CD14-positive monocyte (primary cell): ENCODE results near the gene GPD2. TPM values are rescaled to one million over a fixed set of nuclear protein-coding genes. Genes with fewer than 3 reads are reported as not detected.
A peak's percentile ranks its signal among the peaks of the same experiment; 100 is the strongest.

ENCODE experiments used
- DNase-seq, 3 donors: peaks; one replicate each; pipeline ENCODE4 v3.0.0-alpha.2; 2011 to 2022
- H2AFZ ChIP-seq: 2 replicates; pipeline ENCODE4 v1.6.0; 2012; ENCODE audit warnings: mild to moderate bottlenecking, low read depth, low read length, inconsistent platforms; ENCODE audit not compliant: insufficient read depth, poor library complexity, severe bottlenecking
- H3K27ac ChIP-seq, 2 donors: 1 replicate in 1 of 2; 2 replicates in 1 of 2; pipeline ENCODE4 v1.5.1; 2012 to 2013; ENCODE audit warnings: low read length in 2 of 2, control low read depth in 1 of 2, inconsistent platforms in 1 of 2, low read depth in 1 of 2, mild to moderate bottlenecking in 1 of 2
- H3K27me3 ChIP-seq, 2 donors: one replicate each; pipeline versions ENCODE4 v1.6.0 to v1.6.1; 2011 to 2013; ENCODE audit warnings: low read length in 2 of 2; ENCODE audit not compliant: control insufficient read depth in 2 of 2, insufficient read depth in 2 of 2
- H3K36me3 ChIP-seq, 2 donors: replicated peaks in 1 of 2; 1 replicate in 1 of 2; 2 replicates in 1 of 2; pipeline versions ENCODE4 v1.5.1 to v1.6.1; 2012 to 2013; ENCODE audit warnings: low read length in 2 of 2, control low read depth in 1 of 2, inconsistent platforms in 1 of 2, mild to moderate bottlenecking in 1 of 2; ENCODE audit not compliant: insufficient read depth in 2 of 2, control insufficient read depth in 1 of 2
- H3K4me1 ChIP-seq, 2 donors: 1 replicate in 1 of 2; 2 replicates in 1 of 2; pipeline versions ENCODE4 v1.5.1 to v1.6.1; 2012 to 2013; ENCODE audit warnings: low read length in 2 of 2, control low read depth in 1 of 2, inconsistent platforms in 1 of 2, mild to moderate bottlenecking in 1 of 2, moderate library complexity in 1 of 2; ENCODE audit not compliant: insufficient read depth in 2 of 2, control insufficient read depth in 1 of 2
- H3K4me2 ChIP-seq: replicated peaks from 2 replicates; pipeline ENCODE3; 2012; ENCODE audit warnings: low read length, moderate library complexity, mild to moderate bottlenecking; ENCODE audit not compliant: poor library complexity, severe bottlenecking; ENCODE audit errors: extremely low read depth
- H3K4me3 ChIP-seq, 3 experiments: fragments of 200-600 bp in 1 of 3; sonication (generic) in 1 of 3; replicated peaks in 1 of 3; 1 replicate in 2 of 3; 2 replicates in 1 of 3; pipeline ENCODE4 v1.5.1; 2011 to 2013; ENCODE audit warnings: low read length in 3 of 3, mild to moderate bottlenecking in 3 of 3, control low read depth in 2 of 3, low read depth in 2 of 3, inconsistent platforms in 1 of 3, moderate library complexity in 1 of 3
- H3K79me2 ChIP-seq: 2 replicates; pipeline ENCODE4 v1.6.0; 2012; ENCODE audit warnings: mild to moderate bottlenecking, control low read depth, inconsistent platforms, low read length, moderate library complexity; ENCODE audit not compliant: insufficient read depth
- H3K9ac ChIP-seq: 2 replicates; pipeline ENCODE4 v1.6.0; 2017; ENCODE audit warnings: low read length, mild to moderate bottlenecking; ENCODE audit not compliant: insufficient read depth, poor library complexity, severe bottlenecking
- H3K9me3 ChIP-seq, 2 donors: replicated peaks in 1 of 2; 1 replicate in 1 of 2; 2 replicates in 1 of 2; pipeline versions ENCODE4 v1.5.1 to v1.6.1; 2012 to 2013; ENCODE audit warnings: low read length in 2 of 2, control low read depth in 1 of 2; ENCODE audit not compliant: control insufficient read depth in 1 of 2, insufficient read depth in 1 of 2
- H4K20me1 ChIP-seq: 2 replicates; pipeline ENCODE4 v1.6.0; 2012; ENCODE audit warnings: mild to moderate bottlenecking, low read length, control low read depth, moderate library complexity; ENCODE audit not compliant: insufficient read depth
- H3K27ac Mint-ChIP-seq, 7 donors: one replicate each; pipeline ENCODE4 v1.8.0; 2020; ENCODE audit warnings: mild to moderate bottlenecking in 7 of 7, mixed read lengths in 7 of 7, moderate library complexity in 6 of 7, inconsistent platforms in 2 of 7
- H3K27me3 Mint-ChIP-seq, 3 donors: one replicate each; pipeline ENCODE4 v1.8.0; 2021 to 2022; ENCODE audit warnings: low read depth in 3 of 3, mild to moderate bottlenecking in 3 of 3, mixed read lengths in 3 of 3, moderate library complexity in 3 of 3, inconsistent platforms in 1 of 3
- H3K36me3 Mint-ChIP-seq, 2 donors: one replicate each; pipeline ENCODE4 v1.8.0; 2020; ENCODE audit warnings: mixed read lengths in 2 of 2, inconsistent platforms in 1 of 2, mild to moderate bottlenecking in 1 of 2
- H3K4me1 Mint-ChIP-seq: one replicate; pipeline ENCODE4 v1.8.0; 2020; ENCODE audit warnings: mild to moderate bottlenecking, mixed read lengths
- H3K4me3 Mint-ChIP-seq, 2 donors: one replicate each; pipeline ENCODE4 v1.8.0; 2020; ENCODE audit warnings: mild to moderate bottlenecking in 2 of 2, mixed read lengths in 2 of 2, moderate library complexity in 1 of 2
- H3K9me3 Mint-ChIP-seq, 7 donors: one replicate each; pipeline ENCODE4 v1.8.0; 2020 to 2022; ENCODE audit warnings: mixed read lengths in 7 of 7, mild to moderate bottlenecking in 6 of 7, moderate library complexity in 6 of 7, inconsistent platforms in 2 of 7
- WGBS: methylation state at CpG from one replicate; pipeline ENCODE4 v1.1.5; 2013; ENCODE audit warnings: missing lambda C conversion rate; ENCODE audit not compliant: insufficient coverage; 5-methylcytosine and 5-hydroxymethylcytosine counted together
- intact Hi-C, 2 donors: fragments of 100-400 bp; cut with micrococcal nuclease; formaldehyde crosslinking; loops; one replicate each; pipeline versions ENCODE4 v1.15.0 to v1.15.1; 2023
- polyA plus RNA-seq, 3 donors: library from polyadenylated mRNA; depleted of rRNA in 1 of 3; unstranded in 2 of 3; stranded (reverse) in 1 of 3; fragments of 300-500 nt in 2 of 3; fragments of >200 nt in 1 of 3; fragmentation: Illumina TruSeq in 2 of 3; gene quantifications; 1 replicate in 2 of 3; 2 replicates in 1 of 3; pipeline ENCODE4 v1.2.3, GENCODE V29; 2012 to 2021
- TF ChIP-seq, protein P1 (sequence below): fragments of 200-600 bp; IDR thresholded peaks from one replicate; pipeline ENCODE4 v1.8.0; 2022; ENCODE audit warnings: antibody characterized with exemption, mild to moderate bottlenecking

Gene GPD2
- polyA plus RNA-seq, 3 donors = 13.4 to 17.1 (median 14.5) TPM

DNA sequence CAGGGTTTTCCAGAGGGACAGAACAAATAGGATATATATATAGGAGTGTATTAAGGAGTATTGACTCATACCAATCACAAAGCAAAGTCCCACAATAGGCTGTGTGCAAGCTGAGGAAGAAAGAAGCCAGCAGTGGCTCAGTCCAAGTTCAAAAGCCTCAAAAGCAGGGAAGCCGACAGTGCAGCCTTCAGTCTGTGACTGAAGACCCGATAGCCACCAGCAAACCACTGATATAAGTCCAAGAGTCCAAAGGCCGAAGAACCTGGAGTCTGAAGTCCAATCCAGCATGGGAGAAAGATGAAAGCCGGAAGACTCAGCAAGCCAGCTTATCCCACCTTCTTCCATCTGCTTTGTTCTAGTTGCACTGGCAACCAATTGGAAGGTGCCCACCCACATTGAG, 39.0 kb upstream of the GPD2 start:
- H3K4me2 ChIP-seq = no peak overlapping the region
- H3K27me3 ChIP-seq = no peaks in the 10 kb centered on the region
- intact Hi-C loops = loop anchor here in 1 of 2 donors (2.0 kb wide), 1 partner anchor 52 kb away; no protein-coding TSS in a partner anchor
- H3K9ac ChIP-seq = no peak overlapping the region
- no peaks in the 10 kb centered on the region for H4K20me1 ChIP-seq
- H3K27ac Mint-ChIP-seq = peak overlapping the region in 2 of 7 donors; percentile 42 to 56
- H3K79me2 ChIP-seq = no peaks in the 10 kb centered on the region
- H2AFZ ChIP-seq = no peak overlapping the region
- TF ChIP-seq, protein P1, sequence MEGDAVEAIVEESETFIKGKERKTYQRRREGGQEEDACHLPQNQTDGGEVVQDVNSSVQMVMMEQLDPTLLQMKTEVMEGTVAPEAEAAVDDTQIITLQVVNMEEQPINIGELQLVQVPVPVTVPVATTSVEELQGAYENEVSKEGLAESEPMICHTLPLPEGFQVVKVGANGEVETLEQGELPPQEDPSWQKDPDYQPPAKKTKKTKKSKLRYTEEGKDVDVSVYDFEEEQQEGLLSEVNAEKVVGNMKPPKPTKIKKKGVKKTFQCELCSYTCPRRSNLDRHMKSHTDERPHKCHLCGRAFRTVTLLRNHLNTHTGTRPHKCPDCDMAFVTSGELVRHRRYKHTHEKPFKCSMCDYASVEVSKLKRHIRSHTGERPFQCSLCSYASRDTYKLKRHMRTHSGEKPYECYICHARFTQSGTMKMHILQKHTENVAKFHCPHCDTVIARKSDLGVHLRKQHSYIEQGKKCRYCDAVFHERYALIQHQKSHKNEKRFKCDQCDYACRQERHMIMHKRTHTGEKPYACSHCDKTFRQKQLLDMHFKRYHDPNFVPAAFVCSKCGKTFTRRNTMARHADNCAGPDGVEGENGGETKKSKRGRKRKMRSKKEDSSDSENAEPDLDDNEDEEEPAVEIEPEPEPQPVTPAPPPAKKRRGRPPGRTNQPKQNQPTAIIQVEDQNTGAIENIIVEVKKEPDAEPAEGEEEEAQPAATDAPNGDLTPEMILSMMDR = no peak
- H3K36me3 ChIP-seq = no peaks in the 10 kb centered on the region
- peaks cover 46 to 47% of the 10 kb centered on the region in 2 donors for H3K4me1 ChIP-seq
- no peak overlapping the region for H3K27ac ChIP-seq
- peaks cover 0 to 7% (median 3%) of the 10 kb centered on the region in 7 donors for H3K9me3 Mint-ChIP-seq
- H3K36me3 Mint-ChIP-seq = no peaks in the 10 kb centered on the region
- no peak overlapping the region for H3K4me3 Mint-ChIP-seq
- no peaks in the 10 kb centered on the region for H3K9me3 ChIP-seq
- no peak for DNase-seq
- 100% methylated on average over 4 of the region's 4 CpGs for whole genome bisulfite sequencing
- peaks cover 2 to 8% (median 8%) of the 10 kb centered on the region in 3 donors for H3K27me3 Mint-ChIP-seq
- peaks cover 48% of the 10 kb centered on the region for H3K4me1 Mint-ChIP-seq
- H3K4me3 ChIP-seq = no peak overlapping the region

DNA sequence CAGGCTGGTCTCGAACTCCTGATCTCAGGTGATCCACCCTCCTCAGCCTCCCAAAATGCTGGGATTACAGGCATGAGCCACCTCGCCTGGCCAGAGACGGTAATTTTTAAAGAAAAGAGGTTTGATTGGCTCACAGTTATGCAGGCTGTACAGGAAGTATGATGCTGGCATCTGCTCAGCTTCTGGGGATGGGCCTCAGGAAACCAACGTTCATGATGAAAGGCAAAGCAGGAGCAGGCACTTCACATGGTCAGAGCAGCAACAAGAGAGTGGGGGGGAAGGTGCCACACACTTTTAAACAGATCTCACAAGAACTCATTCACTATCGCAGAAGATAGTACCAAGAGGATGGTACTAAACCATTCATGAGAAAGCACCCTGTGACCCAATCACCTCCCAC, 38.0 kb upstream of the GPD2 start:
- TF ChIP-seq, protein P1 = no peak
- peak in 2 of 3 donors; percentile 23 to 29 for DNase-seq
- peak overlapping the region in 1 of 3 experiments; percentile 7 for H3K4me3 ChIP-seq
- no peaks in the 10 kb centered on the region for H3K9me3 ChIP-seq
- Mint-ChIP-seq H3K4me3 (peak overlapping the region in 1 of 2 donors; percentile 67), H3K4me1 (peaks cover 48% of the 10 kb centered on the region), H3K27ac (peak overlapping the region in 6 of 7 donors; percentile 21 to 95 (median 44)), H3K36me3 (no peaks in the 10 kb centered on the region), H3K9me3 (peaks cover 0 to 7% (median 3%) of the 10 kb centered on the region in 7 donors), H3K27me3 (peaks cover 2 to 8% (median 8%) of the 10 kb centered on the region in 3 donors)
- H3K36me3 ChIP-seq = no peaks in the 10 kb centered on the region
- no peak overlapping the region for H3K4me2 ChIP-seq
- H3K27me3 ChIP-seq = no peaks in the 10 kb centered on the region
- no peak overlapping the region for H2AFZ ChIP-seq
- H3K79me2 ChIP-seq = no peaks in the 10 kb centered on the region
- H3K27ac ChIP-seq = no peak overlapping the region
- no peaks in the 10 kb centered on the region for H4K20me1 ChIP-seq
- intact Hi-C loops = no loop called here
- H3K4me1 ChIP-seq = peaks cover 46 to 47% of the 10 kb centered on the region in 2 donors
- H3K9ac ChIP-seq = no peak overlapping the region
- 0% methylated on average over 1 of the region's 5 CpGs for WGBS
